GM19468 (cell line): ENCODE results near the gene SH3GL1.

ENCODE experiments used
- ATAC-seq: cut with Tn5 transposase; IDR thresholded peaks from one replicate; pipeline ENCODE4 v1.9.1; 2021; ENCODE audit warnings: mild to moderate bottlenecking, moderate library complexity, moderate number of reproducible peaks; ENCODE audit not compliant: unreplicated experiment; ENCODE audit errors: extremely low read depth

Gene SH3GL1, protein sequence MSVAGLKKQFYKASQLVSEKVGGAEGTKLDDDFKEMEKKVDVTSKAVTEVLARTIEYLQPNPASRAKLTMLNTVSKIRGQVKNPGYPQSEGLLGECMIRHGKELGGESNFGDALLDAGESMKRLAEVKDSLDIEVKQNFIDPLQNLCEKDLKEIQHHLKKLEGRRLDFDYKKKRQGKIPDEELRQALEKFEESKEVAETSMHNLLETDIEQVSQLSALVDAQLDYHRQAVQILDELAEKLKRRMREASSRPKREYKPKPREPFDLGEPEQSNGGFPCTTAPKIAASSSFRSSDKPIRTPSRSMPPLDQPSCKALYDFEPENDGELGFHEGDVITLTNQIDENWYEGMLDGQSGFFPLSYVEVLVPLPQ

DNA sequence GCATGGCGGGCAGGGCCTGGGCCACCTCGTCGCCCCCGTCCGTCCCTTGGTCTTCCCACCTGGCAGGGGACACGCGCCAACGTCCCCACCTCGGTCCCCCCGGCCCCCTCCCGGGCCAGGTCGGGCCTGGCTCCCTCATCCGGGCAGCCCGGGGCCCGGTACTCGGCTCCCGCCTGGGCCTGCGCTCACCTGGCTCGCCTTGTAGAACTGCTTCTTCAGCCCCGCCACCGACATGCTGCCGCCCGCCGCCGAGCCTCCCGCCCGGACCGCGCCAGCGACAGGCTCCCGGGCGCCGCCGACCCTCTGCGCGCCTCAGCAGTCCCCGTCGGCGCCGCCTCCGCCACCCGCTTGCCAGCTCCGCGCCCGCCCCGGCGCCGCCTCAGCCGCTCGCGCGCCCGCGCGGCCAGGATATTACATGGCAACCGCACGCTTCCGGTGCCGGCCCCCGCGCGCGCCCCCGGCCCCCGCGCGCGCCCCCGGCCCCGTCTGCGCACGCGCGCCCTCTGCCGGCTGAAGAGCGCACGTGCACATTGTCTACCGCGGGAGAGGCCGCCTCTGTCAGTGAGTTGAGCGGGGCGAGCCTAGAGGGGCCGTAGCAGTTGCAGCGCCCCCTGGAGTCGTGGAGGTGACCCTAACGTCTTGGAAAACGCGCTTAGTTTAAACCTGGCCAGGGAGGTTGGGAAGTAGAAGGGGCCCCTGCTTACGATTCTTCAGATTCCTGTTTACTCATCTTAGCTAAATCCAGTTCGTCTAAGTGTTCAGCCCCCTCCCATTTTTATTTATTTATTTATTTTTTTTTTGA, at the start of gene SH3GL1:
TSS of gene SH3GL1 (minus strand) at position 413 of the 802 bp plus-strand sequence. CDS start at position 234, 179 bp downstream.
- peak; percentile 31 for ATAC-seq

DNA sequence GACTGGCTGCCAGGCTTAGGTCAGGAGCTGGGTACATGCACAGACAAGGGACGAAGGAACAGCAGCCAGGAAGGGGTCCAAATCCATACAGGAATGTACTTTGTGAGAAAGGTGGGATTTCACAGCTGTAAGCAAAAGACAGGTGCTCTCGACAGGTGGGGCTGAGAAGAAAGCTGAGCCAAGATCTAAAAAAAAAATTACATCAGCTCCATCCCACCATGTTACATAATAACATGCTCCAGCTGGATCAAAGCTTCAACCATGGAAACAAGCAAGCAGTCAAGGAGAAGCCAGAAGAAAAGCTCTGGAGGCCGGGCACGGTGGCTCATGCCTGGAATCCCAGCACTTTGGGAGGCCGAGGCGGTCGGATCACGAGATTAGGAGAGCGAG, 49.3 kb upstream of the SH3GL1 start:
- no peak for ATAC-seq

DNA sequence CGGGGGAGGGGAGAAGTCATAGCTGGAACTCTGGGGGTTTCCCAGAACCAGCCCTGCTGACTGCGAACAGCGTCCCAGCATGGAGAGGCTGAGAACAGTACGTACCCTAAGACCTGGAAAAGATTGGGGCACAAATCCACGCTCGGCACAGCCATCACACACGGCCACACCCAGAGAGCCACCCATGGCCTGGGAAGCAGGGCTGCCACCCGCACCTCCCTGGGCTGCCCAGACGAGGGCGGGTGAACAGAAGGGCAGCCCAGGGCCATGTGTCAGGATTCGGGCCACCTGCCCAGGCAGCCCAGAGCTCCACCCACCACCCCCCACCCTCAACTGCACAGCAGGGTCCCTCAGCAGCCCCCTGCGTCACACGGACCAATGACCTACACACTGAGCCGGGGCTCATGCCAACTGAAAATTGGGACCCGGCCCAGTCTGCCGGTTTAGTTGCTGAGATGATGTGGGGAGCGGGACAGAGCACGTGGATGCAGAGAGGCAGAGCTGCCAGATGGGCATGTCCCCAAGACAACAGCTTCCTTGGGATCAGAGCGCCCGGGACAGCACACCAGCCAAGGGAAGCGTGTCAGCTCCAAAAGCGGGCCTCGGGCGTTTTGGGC, 48.8 kb upstream of the SH3GL1 start:
- no peak for ATAC-seq

DNA sequence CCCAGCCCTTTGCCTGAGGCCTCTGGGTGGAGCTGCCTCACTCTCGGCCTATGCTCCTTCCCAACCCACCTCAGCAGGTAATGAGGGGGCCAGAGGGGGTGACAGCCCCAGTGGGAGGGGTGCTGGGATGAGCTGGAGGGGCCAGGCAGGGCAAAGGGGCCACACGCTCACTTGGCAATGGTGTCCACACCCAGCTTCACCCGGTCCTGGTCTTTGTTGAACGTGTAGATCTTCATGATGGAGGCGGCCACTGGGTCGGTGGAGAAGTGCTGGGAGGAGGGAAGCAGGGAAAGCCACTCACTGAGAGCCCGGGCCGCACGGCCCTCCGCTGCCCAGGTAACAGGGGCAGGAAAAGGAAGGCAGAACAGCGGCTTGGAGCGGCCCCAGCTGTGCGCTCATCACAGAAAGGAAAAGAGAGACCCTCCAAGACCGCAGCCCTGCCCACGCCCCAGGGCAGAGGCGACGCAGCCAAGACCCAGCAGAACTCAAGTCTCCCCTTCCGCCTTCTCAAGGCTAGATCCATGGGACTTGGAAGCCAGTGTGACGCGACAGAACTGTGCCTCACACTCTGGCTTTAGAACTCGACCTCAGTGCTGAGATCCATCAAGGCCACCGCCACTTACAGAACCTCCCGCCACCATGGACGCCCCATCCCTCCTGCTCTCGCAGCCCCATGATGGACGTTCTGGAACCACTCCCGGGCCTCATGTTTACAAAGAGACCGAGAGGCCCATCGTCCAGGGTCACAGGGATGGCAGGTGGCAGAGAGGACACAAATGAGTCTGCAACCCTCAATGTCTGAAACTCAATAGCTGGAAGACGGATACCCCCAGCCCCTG, 48.0 kb upstream of the SH3GL1 start:
- no peak for ATAC-seq

DNA sequence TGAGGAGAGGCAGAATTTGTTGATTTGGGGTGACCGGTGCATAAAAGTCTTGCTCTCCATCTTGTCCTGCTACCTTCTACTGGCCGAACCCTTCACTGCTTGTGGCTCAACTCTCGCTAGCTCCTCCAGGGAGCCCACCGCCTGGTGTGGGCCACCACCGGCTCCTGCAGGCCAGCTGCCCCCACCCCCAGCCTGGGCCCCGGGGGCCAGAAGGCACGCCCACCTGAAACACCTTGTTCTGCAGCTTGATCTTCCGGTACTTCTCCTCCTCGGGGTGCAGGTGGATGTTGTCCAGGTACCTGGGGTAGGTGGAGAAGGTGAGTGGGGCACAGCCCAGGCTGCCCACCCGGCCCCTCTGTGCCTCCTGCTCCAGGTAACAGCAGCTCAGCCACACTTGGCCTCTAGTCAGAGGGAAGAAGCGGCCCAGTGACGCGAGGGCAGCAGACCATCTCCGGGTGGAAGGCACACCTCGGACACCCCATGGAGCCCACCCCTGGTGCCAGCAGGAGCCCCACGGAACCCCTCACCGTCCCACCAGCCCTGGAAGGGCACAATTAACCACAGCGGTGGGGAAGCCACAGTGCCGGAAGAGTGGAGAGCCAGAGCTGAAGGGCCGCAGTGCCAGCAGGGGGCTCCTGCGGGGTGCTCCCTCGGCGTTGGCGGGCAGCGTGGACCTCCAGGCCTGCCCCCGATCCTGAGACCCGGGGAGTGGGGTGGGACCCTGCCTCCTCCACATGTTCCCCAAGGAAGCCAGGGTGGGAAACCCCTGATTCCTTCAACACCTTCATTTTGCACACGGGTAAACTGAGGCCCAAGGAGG, 47.2 kb upstream of the SH3GL1 start:
- no peak for ATAC-seq

DNA sequence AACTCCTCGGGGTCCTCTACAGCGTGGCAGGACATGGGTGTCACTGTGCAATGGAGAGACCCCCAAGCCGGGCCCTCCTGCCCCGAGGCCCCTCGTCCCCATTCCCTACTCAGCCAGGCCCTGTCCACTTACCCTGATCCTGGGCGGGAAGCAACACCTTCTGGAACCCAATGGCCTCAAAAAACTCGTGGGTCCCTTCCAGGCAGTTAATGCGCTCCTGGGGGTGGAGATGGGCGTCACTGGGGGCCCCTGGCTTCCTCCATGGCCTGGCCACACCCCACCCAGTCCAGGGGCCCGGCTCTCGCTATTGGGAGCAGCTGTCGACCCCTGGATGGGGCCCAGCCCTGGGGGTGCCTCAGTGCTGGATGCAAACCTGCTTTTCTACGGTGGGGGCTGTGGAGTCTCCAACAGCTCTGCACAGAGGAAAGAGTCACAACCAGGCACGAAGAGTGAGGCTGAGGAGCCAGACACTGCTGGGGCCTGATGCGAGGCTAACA, 46.4 kb upstream of the SH3GL1 start:
- ATAC-seq: no peak

DNA sequence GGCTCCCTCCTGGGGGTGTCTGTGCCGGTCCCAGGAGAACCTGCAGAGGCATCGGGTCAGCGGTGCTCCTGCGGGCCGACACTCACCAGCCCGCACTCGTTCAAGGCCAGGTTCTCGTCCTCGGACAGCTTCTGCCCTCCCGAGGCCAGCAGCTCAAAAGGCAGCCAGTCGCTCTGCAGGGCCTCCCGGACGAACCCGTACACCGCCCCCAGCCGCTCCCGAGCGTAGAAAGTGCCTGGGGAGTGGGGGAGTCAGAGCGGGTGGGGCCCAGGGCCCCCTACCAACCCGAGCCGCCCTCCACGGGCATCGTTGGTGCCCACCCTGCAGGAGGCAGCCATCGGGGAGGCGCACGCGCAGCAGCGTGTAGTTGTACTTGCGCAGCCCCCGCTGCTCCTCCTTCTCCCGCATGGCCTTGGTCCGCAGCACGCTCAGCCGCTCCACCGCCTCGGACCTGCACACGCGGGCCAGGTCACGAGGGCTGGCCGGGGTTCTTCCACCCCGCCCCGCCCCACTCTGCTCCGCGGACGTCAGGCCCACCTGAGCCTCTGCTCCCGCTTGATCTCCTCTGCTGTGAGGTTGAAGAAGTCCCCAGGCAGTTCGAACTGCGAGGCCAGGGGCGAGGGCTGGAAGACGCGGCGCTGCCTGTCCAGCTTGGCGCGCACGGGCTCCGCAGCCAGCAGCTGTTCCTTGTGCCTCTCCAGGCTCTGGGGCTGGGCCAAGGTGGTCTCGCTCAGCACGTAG, 45.8 kb upstream of the SH3GL1 start:
- no peak for ATAC-seq

DNA sequence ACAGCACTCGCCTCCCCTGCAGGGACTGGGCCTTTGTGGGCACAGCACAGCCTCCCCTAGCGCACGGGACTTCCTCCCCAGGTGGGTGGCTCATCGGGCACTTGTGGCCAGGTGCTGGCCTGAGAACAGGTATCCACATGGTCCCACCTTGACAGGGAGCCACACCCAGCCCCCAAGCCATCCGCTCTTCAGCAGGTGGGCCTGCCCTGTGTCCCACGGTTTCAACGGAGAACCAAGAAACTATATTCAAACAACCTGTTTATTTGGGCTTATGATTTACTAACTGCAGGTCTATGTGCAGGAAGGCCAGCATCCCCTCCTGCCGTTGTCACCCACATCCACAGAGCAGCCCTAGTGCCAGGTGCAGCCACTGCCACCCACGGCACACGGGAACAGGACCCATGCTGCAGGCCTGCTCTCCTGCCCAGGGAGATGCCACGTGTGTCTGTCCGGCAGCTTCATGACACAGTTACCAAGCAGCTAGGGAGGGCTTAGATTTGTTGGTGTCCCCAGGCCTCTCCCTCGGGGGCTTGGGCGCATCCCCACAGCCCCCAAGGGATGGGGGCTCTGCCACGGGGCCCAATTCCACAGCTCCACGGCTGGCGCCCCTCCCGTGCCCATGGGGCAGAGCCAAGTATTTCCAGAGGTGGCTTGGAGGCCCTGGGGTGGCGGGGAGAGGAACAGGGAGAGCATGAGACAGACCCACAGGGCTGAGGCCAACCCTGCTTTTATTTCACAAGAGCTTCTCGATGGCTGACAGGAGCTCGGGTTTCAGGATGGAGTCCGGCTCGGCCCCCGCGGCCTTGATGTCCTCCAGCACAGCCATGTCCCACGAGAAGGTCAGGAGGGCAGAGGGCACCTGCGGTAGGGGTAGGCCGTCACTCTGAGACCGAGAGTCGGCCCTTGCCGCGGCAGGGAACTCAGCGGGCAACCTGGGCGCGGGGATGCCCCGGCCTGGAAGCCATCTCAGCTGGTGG, 44.7 kb upstream of the SH3GL1 start:
- no peak for ATAC-seq

DNA sequence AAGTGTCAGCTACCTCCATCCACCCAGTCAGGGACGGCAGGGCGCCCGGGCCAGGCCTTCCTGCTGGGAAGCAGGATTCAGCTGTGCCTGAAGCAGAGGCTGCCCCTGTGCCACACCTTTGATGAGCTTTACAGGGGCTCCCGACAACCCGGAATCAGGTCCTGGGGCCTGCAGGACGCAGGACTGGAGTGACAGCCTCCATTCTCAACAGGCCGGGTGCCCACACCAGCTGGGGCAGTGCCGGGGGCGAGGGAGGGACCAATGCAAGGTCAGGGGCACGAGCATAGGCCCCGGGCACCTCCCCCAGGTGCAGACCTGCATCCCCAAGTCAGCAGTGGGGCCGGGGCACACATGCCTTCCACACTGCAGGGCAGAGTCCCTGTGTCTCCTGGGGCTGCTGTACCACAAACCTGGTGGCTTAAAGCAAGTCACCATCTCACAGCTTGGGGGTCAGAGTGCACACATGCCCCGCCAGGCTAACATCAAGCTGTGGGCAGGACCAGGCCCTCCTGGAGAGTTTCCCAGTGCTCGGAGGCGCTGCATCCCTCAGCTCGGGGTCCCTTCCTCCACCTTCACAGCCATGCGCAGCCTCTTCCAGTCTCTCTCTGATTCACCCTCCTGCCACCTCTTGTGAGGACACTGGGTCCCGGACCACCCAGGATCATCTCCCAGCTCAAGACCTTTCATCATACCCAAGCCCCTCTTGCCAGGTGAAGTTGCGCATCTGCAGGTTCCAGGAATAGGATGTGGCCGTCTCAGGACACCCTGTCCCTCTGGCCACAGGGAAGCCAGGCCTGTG, 43.8 kb upstream of the SH3GL1 start:
- ATAC-seq: no peak

DNA sequence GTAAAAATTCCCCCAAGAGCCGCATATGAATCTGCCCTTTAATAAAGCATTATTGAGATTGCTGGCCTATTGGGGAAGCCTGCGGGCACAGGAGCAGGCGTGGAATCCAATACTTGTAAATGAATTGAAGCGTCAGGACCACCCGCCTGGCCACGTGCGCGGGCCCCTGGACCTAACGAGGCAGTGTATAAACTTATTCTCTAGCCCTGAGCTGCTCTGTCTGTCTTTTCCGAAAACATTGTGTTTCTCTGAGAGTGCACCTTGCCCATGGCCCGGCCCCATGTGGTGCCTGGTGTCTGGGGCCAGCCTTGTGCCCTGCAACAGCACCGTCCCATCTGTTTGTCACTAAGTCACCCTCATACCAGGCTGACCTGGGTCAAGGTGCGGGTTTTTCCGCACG, 42.8 kb upstream of the SH3GL1 start:
- ATAC-seq: no peak

DNA sequence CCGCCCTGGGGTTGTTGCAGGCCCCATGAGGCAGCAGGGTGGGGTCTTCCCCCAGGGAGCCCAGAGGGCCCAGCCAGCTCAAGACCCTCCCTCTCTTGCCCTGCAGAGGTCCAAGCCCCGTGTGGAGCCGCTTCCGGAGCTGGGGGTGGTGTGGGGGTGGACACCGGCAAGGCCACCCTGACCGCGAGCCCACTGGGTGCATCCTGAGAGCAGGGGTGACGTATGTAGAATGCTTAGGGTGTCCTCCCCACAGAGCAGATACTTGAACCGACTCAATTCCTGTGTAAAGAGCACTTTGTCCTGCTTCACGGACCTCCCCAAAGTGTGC, 42.4 kb upstream of the SH3GL1 start:
- no peak for ATAC-seq

DNA sequence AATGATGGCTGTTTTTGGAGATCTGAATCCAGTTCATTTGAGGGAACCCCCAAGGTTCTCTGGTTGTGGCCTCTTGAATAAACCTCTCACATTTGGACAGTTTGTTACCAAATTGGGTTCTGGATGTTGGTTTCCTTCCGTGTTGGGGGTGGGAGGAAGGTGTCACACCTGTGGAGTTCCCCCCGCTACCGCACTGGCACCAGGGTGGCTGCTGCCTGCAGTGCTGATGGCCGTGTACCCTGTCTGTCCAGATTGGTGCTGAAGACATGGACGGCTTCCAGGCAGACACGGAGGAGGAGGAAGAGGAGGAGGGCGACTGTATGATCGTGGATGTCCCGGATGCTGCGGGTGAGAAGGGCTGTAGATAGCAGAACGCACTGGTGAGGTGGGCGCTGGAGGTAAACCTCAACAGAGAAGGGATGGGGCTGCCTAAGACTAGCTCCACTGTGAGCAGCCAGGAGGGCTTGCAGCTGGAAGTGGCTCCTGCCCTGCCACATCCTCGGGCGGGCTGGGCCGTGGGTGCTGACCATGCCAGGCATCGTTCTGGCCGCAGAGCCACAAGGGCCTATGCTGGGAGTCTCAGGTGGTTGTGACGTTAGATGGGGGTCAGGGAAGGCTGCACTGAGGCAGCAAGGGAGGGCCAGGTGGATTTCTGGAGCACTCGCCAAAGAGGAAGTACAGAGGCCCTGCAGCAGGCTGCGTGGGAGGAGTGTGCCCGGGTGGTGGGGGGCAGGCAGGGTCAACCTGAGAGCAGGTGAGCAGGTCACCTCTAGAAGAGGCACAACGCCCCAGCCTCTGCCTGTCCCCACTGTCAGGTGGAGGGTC, 41.9 kb upstream of the SH3GL1 start:
- no peak for ATAC-seq

DNA sequence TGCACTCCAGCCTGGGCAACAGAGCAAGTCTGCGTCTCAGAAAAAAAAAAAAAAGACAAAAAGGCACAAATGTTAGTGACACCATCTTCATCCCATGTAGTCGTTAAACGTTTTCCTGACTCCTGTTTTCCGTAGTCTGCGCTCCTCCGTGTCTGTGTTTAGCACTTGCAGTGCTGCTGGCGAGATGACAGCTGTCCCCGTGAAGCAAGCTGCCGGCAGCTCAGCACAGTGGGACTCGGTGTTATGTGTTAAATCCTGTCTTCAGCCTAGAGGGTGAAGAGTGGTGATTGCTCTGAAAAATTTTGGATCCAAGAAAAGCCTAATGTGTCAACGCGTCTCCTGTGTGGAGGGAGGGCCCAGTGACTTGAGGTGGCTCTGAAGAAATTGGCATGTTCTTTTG, 38.9 kb upstream of the SH3GL1 start:
- no peak for ATAC-seq

DNA sequence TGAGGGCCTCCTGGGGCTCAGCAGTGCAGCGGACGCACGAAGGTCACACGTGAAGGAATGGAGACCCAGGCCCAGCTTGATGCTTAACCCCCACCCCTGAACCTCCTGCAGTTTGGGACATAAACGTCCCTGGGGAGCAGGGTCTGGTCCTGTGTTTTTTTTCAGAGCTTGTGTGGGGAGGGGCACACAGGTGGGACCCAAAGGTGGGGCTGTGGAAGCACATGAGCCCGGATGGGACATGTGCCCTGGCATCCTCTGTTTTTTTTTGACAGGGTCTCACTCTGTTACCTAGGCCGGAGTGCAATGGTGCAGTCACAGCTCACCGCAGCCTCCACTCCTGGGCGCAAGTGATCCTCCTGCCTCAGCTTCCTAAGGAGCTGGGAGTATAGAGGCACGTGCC, 36.8 kb upstream of the SH3GL1 start:
- no peak for ATAC-seq

DNA sequence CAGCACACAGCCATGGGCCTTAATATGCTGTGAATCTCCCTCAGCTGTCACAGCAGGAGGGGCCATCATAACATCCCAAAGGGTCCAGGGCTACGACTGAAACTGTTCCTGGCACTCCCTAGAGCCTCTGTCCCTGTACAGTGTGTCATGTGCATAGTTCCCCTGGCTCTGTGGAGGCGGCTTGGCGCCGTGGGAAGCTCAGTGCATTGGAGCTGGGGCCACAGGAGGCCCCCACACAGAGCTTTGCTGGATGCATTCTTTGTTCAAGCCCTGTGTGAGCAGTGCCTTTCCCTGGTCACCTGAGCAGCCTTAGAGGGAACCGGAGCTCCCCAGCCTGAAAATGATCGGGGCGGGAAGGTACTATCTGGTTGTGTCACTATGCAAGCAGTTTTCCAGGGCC, 35.9 kb upstream of the SH3GL1 start:
- no peak for ATAC-seq

DNA sequence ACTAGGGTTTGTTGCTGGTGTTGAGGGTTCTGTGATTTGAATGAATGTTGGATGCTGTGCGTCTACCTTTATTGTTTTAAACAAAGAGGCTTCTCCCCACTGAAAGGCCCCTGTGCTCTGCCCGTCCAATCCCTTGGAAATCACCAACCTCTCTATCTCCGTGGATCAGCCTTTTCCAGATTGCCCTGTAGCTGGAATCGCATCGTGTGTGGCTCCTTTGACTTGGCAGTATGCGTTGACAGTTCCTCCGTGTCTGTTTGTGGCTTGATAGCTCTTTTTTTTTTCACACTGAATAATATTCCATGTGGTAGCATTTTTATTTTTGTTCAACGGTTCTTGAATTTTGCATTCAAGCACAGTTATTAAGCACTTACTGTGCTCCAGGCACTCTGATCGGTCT, 34.0 kb upstream of the SH3GL1 start:
- ATAC-seq: no peak
